SU-DHL-6 (cell line): Measurements from ENCODE around the gene ANO10.

Experiments
- H2AFZ ChIP-seq: fragments of 200-600 bp; sonication (generic); 2 replicates; pipeline ENCODE4 v1.6.1; 2014; ENCODE audit warnings: low read depth, mild to moderate bottlenecking, moderate library complexity, mixed read lengths, antibody characterized with exemption, low read length; ENCODE audit not compliant: severe bottlenecking
- H3F3A ChIP-seq: fragments of 200-600 bp; shearing (Covaris generic); 2 replicates; pipeline ENCODE4 v1.6.0; 2016; ENCODE audit warnings: antibody characterized with exemption, mild to moderate bottlenecking; ENCODE audit not compliant: insufficient read depth
- H3K27ac ChIP-seq: fragments of 200-600 bp; sonication (generic); 2 replicates; pipeline ENCODE4 v1.5.1; 2016; ENCODE audit warnings: low read depth, mild to moderate bottlenecking, low read length, moderate library complexity, mixed read lengths
- H3K27me3 ChIP-seq: fragments of 200-600 bp; sonication (generic), shearing (Covaris generic); 2 replicates; pipeline ENCODE4 v1.6.0; 2014; ENCODE audit warnings: mild to moderate bottlenecking, low read length
- H3K36me3 ChIP-seq: fragments of 200-600 bp; sonication (generic); 2 replicates; pipeline ENCODE4 v1.6.1; 2014; ENCODE audit warnings: mild to moderate bottlenecking, low read length, mixed read lengths
- H3K4me2 ChIP-seq: fragments of 300-600, 200-600 bp; shearing (Covaris generic), sonication (generic); 2 replicates; pipeline ENCODE4 v1.6.0; 2014; ENCODE audit warnings: low read length, low read depth, mild to moderate bottlenecking; ENCODE audit not compliant: poor library complexity, severe bottlenecking
- H3K4me3 ChIP-seq: fragments of 200-600 bp; sonication (generic); 2 replicates; pipeline ENCODE4 v1.5.1; 2014; ENCODE audit warnings: antibody characterized with exemption, low read length, mild to moderate bottlenecking, mixed read lengths; ENCODE audit not compliant: insufficient read depth, poor library complexity, severe bottlenecking
- H3K79me2 ChIP-seq: fragments of 200-600 bp; sonication (generic); 2 replicates; pipeline ENCODE4 v1.6.1; 2014; ENCODE audit warnings: mild to moderate bottlenecking, low read length, moderate library complexity; ENCODE audit not compliant: insufficient read depth
- H3K9ac ChIP-seq: fragments of 200-600 bp; sonication (generic); 2 replicates; pipeline ENCODE4 v1.7.0; 2014; ENCODE audit warnings: mild to moderate bottlenecking, low read length
- H3K9me2 ChIP-seq: fragments of 200-600 bp; sonication (generic); replicated peaks from 2 replicates; pipeline ENCODE4 v1.6.1; 2014; ENCODE audit warnings: low read length; ENCODE audit not compliant: insufficient read depth
- H3K9me3 ChIP-seq: fragments of 200-600 bp; sonication (generic); 2 replicates; pipeline ENCODE4 v1.6.1; 2014; ENCODE audit warnings: low read length, mixed read lengths; ENCODE audit not compliant: insufficient read depth
- H4K20me1 ChIP-seq: fragments of 200-600 bp; sonication (generic); 2 replicates; pipeline ENCODE4 v1.6.1; 2014; ENCODE audit warnings: low read depth, mild to moderate bottlenecking, antibody characterized with exemption, low read length, moderate library complexity, mixed read lengths
- EZH2phosphoT487 ChIP-seq: fragments of 200-600 bp; sonication (generic), shearing (Covaris generic); conservative IDR thresholded peaks from 2 replicates; pipeline ENCODE4 v1.6.1; 2018; ENCODE audit warnings: mild to moderate bottlenecking, antibody characterized with exemption, low read length, moderate library complexity, mixed read lengths
- TF ChIP-seq, protein P1 (sequence below): fragments of 200-600 bp; sonication (generic); IDR thresholded peaks from one replicate; pipeline ENCODE4 v1.5.1; 2017; ENCODE audit warnings: antibody characterized with exemption, mild to moderate bottlenecking, low read length, moderate library complexity; ENCODE audit not compliant: insufficient read depth, poor library complexity, severe bottlenecking

ANO10 gene

DNA sequence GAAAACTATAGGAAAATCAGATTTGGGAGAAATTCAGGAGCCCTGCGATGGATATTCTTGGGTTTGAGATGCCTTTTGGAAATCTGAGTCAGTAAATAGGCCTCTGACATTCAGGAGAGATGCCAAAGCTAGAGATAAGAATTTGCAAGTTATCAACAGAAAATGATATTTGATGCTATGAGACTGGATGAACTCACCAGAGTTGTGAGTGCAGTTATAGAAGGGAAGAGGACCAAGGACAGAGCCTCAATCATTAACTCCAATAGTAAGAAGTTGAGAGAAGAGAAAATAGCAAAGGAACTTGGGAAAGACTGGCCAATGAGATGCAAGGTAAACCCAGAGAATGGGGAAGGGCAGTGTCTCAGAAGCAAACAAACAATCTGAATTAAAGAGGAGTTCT, 7.9 kb upstream of the ANO10 start:
- Histone ChIP-seq H3F3A (no peaks in the 10 kb centered on the region), H3K27ac (no peak overlapping the region), H3K9me2 (no peaks in the 10 kb centered on the region), H3K79me2 (no peaks in the 10 kb centered on the region), H3K27me3 (no peaks in the 10 kb centered on the region), H4K20me1 (no peaks in the 10 kb centered on the region), H3K4me3 (no peak overlapping the region), H3K9ac (no peak overlapping the region), H3K36me3 (no peaks in the 10 kb centered on the region), H3K9me3 (no peaks in the 10 kb centered on the region), H3K4me2 (no peak overlapping the region), H2AFZ (no peak overlapping the region)
- no peak for TF ChIP-seq EZH2phosphoT487
- TF ChIP-seq, protein P1, sequence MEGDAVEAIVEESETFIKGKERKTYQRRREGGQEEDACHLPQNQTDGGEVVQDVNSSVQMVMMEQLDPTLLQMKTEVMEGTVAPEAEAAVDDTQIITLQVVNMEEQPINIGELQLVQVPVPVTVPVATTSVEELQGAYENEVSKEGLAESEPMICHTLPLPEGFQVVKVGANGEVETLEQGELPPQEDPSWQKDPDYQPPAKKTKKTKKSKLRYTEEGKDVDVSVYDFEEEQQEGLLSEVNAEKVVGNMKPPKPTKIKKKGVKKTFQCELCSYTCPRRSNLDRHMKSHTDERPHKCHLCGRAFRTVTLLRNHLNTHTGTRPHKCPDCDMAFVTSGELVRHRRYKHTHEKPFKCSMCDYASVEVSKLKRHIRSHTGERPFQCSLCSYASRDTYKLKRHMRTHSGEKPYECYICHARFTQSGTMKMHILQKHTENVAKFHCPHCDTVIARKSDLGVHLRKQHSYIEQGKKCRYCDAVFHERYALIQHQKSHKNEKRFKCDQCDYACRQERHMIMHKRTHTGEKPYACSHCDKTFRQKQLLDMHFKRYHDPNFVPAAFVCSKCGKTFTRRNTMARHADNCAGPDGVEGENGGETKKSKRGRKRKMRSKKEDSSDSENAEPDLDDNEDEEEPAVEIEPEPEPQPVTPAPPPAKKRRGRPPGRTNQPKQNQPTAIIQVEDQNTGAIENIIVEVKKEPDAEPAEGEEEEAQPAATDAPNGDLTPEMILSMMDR = no peak

DNA sequence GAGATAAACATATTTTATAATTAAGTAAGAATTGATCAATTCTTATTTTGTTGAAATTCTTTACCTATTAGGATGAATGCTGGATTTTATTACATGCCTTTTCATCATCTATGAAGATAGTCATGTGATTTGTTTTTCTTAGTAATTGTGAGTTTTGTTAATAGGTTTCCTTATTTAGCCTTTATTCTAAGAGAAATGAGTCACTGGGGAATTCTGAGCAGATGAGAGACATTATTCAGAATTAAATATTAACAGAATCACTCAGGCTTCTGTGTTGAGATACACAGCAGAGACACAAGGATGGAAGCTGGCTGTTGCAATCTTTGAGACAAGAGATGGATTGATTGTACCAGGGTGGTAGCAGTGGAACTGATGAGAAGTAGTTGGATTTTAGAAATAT, 7.4 kb upstream of the ANO10 start:
- Histone ChIP-seq H3K9ac (no peak overlapping the region), H3K27ac (no peak overlapping the region)
- TF ChIP-seq EZH2phosphoT487 = no peak
- TF ChIP-seq, protein P1 = no peak

DNA sequence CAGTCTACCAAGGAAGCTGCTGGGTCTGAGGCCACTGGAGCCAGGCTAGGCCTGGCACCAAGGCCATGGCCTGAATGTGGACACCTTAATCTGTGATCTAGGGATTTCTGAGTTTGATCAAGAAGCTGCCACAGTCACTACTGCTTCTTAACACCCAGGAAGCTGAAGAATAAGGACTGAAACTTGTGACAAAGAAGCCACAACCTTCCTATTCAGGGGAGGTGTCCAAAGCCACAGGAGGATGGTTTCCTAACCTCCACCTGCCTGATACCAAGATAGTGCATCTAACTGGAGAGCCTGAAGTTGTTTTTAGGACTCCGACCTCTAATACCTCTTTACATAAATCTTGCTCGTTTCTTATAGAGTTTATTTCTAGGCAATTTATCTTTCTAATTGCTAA, 5.5 kb upstream of the ANO10 start:
- Histone ChIP-seq H3K9me3 (no peaks in the 10 kb centered on the region), H3K4me2 (no peak overlapping the region), H3F3A (no peaks in the 10 kb centered on the region; the same call in 1 of the 2 replicates), H2AFZ (no peak overlapping the region), H3K4me3 (no peak overlapping the region), H3K9ac (no peak overlapping the region), H4K20me1 (no peaks in the 10 kb centered on the region), H3K27me3 (no peaks in the 10 kb centered on the region), H3K9me2 (no peaks in the 10 kb centered on the region), H3K79me2 (no peaks in the 10 kb centered on the region), H3K27ac (no peak overlapping the region), H3K36me3 (no peaks in the 10 kb centered on the region)
- TF ChIP-seq EZH2phosphoT487 = no peak
- TF ChIP-seq, protein P1 = no peak

More for the DNA sequence above, 7.4 kb upstream of the ANO10 start:
- Histone ChIP-seq H3K4me3 (no peak overlapping the region), H4K20me1 (no peaks in the 10 kb centered on the region), H3K36me3 (no peaks in the 10 kb centered on the region), H3K4me2 (no peak overlapping the region), H3K9me2 (no peaks in the 10 kb centered on the region), H3K79me2 (no peaks in the 10 kb centered on the region), H2AFZ (no peak overlapping the region), H3F3A (no peaks in the 10 kb centered on the region), H3K9me3 (no peaks in the 10 kb centered on the region), H3K27me3 (no peaks in the 10 kb centered on the region)
